Measurements from ENCODE around the gene UBXN7.

Gene UBXN7

DNA sequence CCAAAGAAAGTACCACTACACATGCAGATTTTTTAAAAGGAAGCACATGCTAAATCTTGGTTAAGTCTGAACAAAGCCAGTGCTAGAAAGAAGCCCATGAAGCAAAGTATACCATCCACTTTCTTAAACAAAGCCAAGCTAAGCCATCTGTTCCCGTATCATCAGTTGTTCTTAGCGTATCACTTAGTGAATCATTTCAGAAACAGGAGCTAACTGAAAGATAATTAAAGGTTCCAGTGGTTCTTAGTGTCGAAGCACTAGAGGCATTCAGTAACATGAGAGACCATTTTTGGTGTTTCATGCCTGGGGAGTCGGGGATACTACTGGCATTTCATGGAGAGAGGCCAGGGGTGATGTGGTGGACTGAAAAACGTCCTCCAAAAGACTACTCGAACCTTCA, 12.8 kb downstream of the UBXN7 start:
- H3K79me1 ChIP-seq (ENCODE audit: low read length) = no peaks in the 10 kb centered on the region
- no CpG with 5 or more reads among the region's 6 CpGs for WGBS (ENCODE audit: extremely low coverage, insufficient coverage, insufficient read length)
- no peak overlapping the region for H3K18ac ChIP-seq (ENCODE audit: low read length)
- no peak for DNase-seq
- H3K4me1 ChIP-seq (ENCODE audit: control insufficient read depth in 1 of 2, insufficient read depth in 2 of 2, low read length in 2 of 2) = peaks cover 0 to 2% of the 10 kb centered on the region in 2 experiments
- H2BK5ac ChIP-seq (ENCODE audit: low read depth, low read length, poor library complexity) = no peak overlapping the region
- no peak overlapping the region for H3K23ac ChIP-seq (ENCODE audit: low read length)
- no peak overlapping the region for H2AFZ ChIP-seq (ENCODE audit: insufficient read depth, low read length, poor library complexity)
- H2AK5ac ChIP-seq (ENCODE audit: low read length) = no peak overlapping the region
- no peak overlapping the region for H2BK12ac ChIP-seq (ENCODE audit: low read length)
- no peak overlapping the region for H3K27ac ChIP-seq (ENCODE audit: low read depth, low read length)
- H3K4ac ChIP-seq (ENCODE audit: low read depth, low read length) = peak overlapping the region; percentile 3
- H3K27me3 ChIP-seq (ENCODE audit: insufficient read depth, low read length) = no peaks in the 10 kb centered on the region
- no peaks in the 10 kb centered on the region for H3K9me3 ChIP-seq (ENCODE audit: insufficient read depth, low read depth, low read length)
- no peaks in the 10 kb centered on the region for H3K36me3 ChIP-seq (ENCODE audit: control insufficient read depth in 1 of 2, insufficient read depth in 2 of 2, low read length in 2 of 2)
- no peak overlapping the region for H4K12ac ChIP-seq (ENCODE audit: low read depth, low read length)
- H3K9ac ChIP-seq (ENCODE audit: low read length) = no peak overlapping the region
- H4K91ac ChIP-seq (ENCODE audit: low read depth, low read length) = no peak overlapping the region
- no peak overlapping the region for H3K14ac ChIP-seq (ENCODE audit: low read length)
- peaks cover 4% of the 10 kb centered on the region for H3K79me2 ChIP-seq (ENCODE audit: control insufficient read depth, insufficient read depth, low read length, poor library complexity)
- H2BK120ac ChIP-seq (ENCODE audit: insufficient read depth, low read length, poor library complexity) = no peak overlapping the region
- no peak overlapping the region for H3K4me3 ChIP-seq (ENCODE audit: low read depth, low read length)
- H3K4me2 ChIP-seq (ENCODE audit: low read length) = no peak overlapping the region
- H4K8ac ChIP-seq (ENCODE audit: low read depth, low read length) = no peak overlapping the region

DNA sequence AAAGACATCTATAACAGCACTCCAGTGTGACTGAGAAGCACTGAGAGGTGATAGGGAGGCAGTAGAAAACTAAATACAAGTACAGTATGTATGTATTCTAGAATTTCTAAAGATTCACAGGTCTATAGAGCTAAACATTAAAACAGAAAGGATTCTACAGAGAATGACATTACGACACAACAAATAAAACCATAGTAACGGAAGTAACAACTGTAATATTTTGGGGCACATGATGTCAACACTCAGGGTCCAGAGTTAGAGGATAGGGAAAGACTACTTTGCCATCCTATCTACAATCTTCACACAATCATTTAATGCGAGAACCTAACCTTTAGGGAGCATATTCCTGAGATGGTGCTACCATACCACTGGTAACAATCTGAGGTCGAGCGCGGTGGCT, 13.6 kb downstream of the UBXN7 start:
- Histone ChIP-seq H2BK120ac (ENCODE audit: insufficient read depth, low read length, poor library complexity) (no peak overlapping the region), H3K4me1 (ENCODE audit: control insufficient read depth in 1 of 2, insufficient read depth in 2 of 2, low read length in 2 of 2) (peaks cover 0 to 2% of the 10 kb centered on the region in 2 experiments), H3K79me1 (ENCODE audit: low read length) (no peaks in the 10 kb centered on the region), H3K18ac (ENCODE audit: low read length) (no peak overlapping the region), H4K91ac (ENCODE audit: low read depth, low read length) (no peak overlapping the region), H2AK5ac (ENCODE audit: low read length) (no peak overlapping the region), H4K12ac (ENCODE audit: low read depth, low read length) (no peak overlapping the region), H3K14ac (ENCODE audit: low read length) (no peak overlapping the region), H3K36me3 (ENCODE audit: control insufficient read depth in 1 of 2, insufficient read depth in 2 of 2, low read length in 2 of 2) (no peaks in the 10 kb centered on the region), H2BK5ac (ENCODE audit: low read depth, low read length, poor library complexity) (no peak overlapping the region), H3K9me3 (ENCODE audit: insufficient read depth, low read depth, low read length) (no peaks in the 10 kb centered on the region), H2AFZ (ENCODE audit: insufficient read depth, low read length, poor library complexity) (no peak overlapping the region), H2BK12ac (ENCODE audit: low read length) (no peak overlapping the region), H4K8ac (ENCODE audit: low read depth, low read length) (no peak overlapping the region), H3K4me2 (ENCODE audit: low read length) (no peak overlapping the region), H3K4ac (ENCODE audit: low read depth, low read length) (no peak overlapping the region), H3K9ac (ENCODE audit: low read length) (no peak overlapping the region), H3K27me3 (ENCODE audit: insufficient read depth, low read length) (no peaks in the 10 kb centered on the region), H3K23ac (ENCODE audit: low read length) (no peak overlapping the region), H3K4me3 (ENCODE audit: low read depth, low read length) (no peak overlapping the region), H3K79me2 (ENCODE audit: control insufficient read depth, insufficient read depth, low read length, poor library complexity) (peaks cover 4% of the 10 kb centered on the region), H3K27ac (ENCODE audit: low read depth, low read length) (no peak overlapping the region)
- no CpG with 5 or more reads among the region's 6 CpGs for WGBS (ENCODE audit: extremely low coverage, insufficient coverage, insufficient read length)
- DNase-seq = no peak

- Histone ChIP-seq H3K18ac (ENCODE audit: low read length) (no peak overlapping the region), H3K79me2 (ENCODE audit: control insufficient read depth, insufficient read depth, low read length, poor library complexity) (no peaks in the 10 kb centered on the region), H3K9ac (ENCODE audit: low read length) (no peak overlapping the region), H3K4me1 (ENCODE audit: control insufficient read depth in 1 of 2, insufficient read depth in 2 of 2, low read length in 2 of 2) (no peaks in the 10 kb centered on the region), H3K4me2 (ENCODE audit: low read length) (no peak overlapping the region), H4K91ac (ENCODE audit: low read depth, low read length) (no peak overlapping the region), H2AFZ (ENCODE audit: insufficient read depth, low read length, poor library complexity) (no peak overlapping the region), H4K12ac (ENCODE audit: low read depth, low read length) (no peak overlapping the region), H4K8ac (ENCODE audit: low read depth, low read length) (no peak overlapping the region), H3K79me1 (ENCODE audit: low read length) (no peaks in the 10 kb centered on the region), H3K27ac (ENCODE audit: low read depth, low read length) (no peak overlapping the region), H3K14ac (ENCODE audit: low read length) (no peak overlapping the region), H3K4me3 (ENCODE audit: low read depth, low read length) (no peak overlapping the region), H3K36me3 (ENCODE audit: control insufficient read depth in 1 of 2, insufficient read depth in 2 of 2, low read length in 2 of 2) (no peaks in the 10 kb centered on the region), H2BK120ac (ENCODE audit: insufficient read depth, low read length, poor library complexity) (no peak overlapping the region), H3K9me3 (ENCODE audit: insufficient read depth, low read depth, low read length) (no peaks in the 10 kb centered on the region), H2AK5ac (ENCODE audit: low read length) (no peak overlapping the region), H3K4ac (ENCODE audit: low read depth, low read length) (no peak overlapping the region), H3K23ac (ENCODE audit: low read length) (no peak overlapping the region), H3K27me3 (ENCODE audit: insufficient read depth, low read length) (no peaks in the 10 kb centered on the region), H2BK12ac (ENCODE audit: low read length) (no peak overlapping the region), H2BK5ac (ENCODE audit: low read depth, low read length, poor library complexity) (no peak overlapping the region)
- WGBS (ENCODE audit: extremely low coverage, insufficient coverage, insufficient read length) = no CpG with 5 or more reads among the region's 3 CpGs
- no peak for DNase-seq
Measured at GRCh38 chr3:196414469-196414868, 17.8 kb downstream of the UBXN7 start.

- no peak overlapping the region for H4K91ac ChIP-seq (ENCODE audit: low read depth, low read length)
- H3K79me2 ChIP-seq (ENCODE audit: control insufficient read depth, insufficient read depth, low read length, poor library complexity) = no peaks in the 10 kb centered on the region
- no peak for DNase-seq
- H2AFZ ChIP-seq (ENCODE audit: insufficient read depth, low read length, poor library complexity) = no peak overlapping the region
- H2BK120ac ChIP-seq (ENCODE audit: insufficient read depth, low read length, poor library complexity) = no peak overlapping the region
- H2AK5ac ChIP-seq (ENCODE audit: low read length) = no peak overlapping the region
- no peak overlapping the region for H3K4me3 ChIP-seq (ENCODE audit: low read depth, low read length)
- no peaks in the 10 kb centered on the region for H3K79me1 ChIP-seq (ENCODE audit: low read length)
- H2BK12ac ChIP-seq (ENCODE audit: low read length) = no peak overlapping the region
- no peaks in the 10 kb centered on the region for H3K9me3 ChIP-seq (ENCODE audit: insufficient read depth, low read depth, low read length)
- no peak overlapping the region for H3K4ac ChIP-seq (ENCODE audit: low read depth, low read length)
- H3K18ac ChIP-seq (ENCODE audit: low read length) = no peak overlapping the region
- no peak overlapping the region for H3K27ac ChIP-seq (ENCODE audit: low read depth, low read length)
- H3K4me2 ChIP-seq (ENCODE audit: low read length) = no peak overlapping the region
- no peak overlapping the region for H4K8ac ChIP-seq (ENCODE audit: low read depth, low read length)
- no peak overlapping the region for H3K9ac ChIP-seq (ENCODE audit: low read length)
- no peak overlapping the region for H3K14ac ChIP-seq (ENCODE audit: low read length)
- no peaks in the 10 kb centered on the region for H3K27me3 ChIP-seq (ENCODE audit: insufficient read depth, low read length)
- no peaks in the 10 kb centered on the region for H3K4me1 ChIP-seq (ENCODE audit: control insufficient read depth in 1 of 2, insufficient read depth in 2 of 2, low read length in 2 of 2)
- H2BK5ac ChIP-seq (ENCODE audit: low read depth, low read length, poor library complexity) = no peak overlapping the region
- no CpG with 5 or more reads among the region's 5 CpGs for WGBS (ENCODE audit: extremely low coverage, insufficient coverage, insufficient read length)
- H3K36me3 ChIP-seq (ENCODE audit: control insufficient read depth in 1 of 2, insufficient read depth in 2 of 2, low read length in 2 of 2) = no peaks in the 10 kb centered on the region
- no peak overlapping the region for H4K12ac ChIP-seq (ENCODE audit: low read depth, low read length)
- H3K23ac ChIP-seq (ENCODE audit: low read length) = no peak overlapping the region
Measured at GRCh38 chr3:196412704-196413103, 19.5 kb downstream of the UBXN7 start.

All from trophoblast cell (in vitro differentiated cells and primary cell).